GM18526 (cell line): ENCODE results near the gene IL17RD.

Experiments
- POLR2A ChIP-seq: IDR thresholded peaks from 3 replicates; pipeline ENCODE4 v1.6.1; 2011; ENCODE audit not compliant: insufficient read length; ENCODE audit errors: extremely low read depth

The IL17RD gene

DNA sequence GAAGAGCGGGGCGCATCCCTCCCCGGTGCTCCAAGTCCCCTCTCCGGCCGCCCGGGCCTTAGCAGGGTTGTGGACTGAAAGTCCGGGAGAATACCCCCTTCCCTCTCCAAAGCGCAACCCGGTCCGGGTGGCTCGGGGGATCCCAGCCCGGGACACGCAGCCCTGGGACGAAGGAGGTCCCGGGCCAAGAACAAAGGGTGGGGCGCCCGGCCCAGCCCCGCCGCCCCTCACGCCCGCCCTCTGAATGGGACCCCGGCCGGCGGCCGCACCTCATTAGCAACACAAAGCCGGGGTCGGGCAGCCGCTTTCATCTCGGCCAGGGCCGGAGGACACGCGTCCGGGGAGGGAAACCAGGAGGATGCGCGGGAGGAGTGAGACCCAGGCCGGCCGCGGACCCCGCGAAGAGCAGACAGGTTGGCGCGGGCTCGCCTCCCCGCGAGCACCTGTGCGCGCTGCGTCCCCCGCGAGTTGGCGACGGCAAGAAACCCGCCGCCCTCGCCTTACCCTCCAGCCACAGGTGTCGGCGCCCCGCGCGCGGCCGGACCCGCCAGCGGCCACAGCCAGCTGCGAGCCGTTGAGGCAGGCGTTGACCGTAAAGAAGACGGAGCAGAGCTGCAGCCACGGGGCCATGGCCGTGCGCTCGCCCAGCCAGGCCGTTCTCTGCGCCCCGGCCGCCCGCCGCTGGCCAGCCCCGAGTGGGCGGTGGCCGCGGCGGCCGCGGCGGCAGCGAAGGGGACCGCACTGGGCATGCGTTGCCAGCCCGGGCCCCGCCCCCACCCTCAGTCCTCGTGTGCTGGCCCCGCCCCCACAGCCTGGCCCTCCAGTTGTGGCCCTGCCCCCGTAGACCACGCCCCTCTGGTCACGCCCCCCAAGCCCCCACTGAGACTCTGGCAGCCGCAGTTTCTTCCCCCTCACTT lies at the start of gene IL17RD:
Gene IL17RD (minus strand): TSS at position 697 of the 917 bp plus-strand sequence. CDS start 67 bp downstream, at position 630.
- no peak for TF ChIP-seq POLR2A

DNA sequence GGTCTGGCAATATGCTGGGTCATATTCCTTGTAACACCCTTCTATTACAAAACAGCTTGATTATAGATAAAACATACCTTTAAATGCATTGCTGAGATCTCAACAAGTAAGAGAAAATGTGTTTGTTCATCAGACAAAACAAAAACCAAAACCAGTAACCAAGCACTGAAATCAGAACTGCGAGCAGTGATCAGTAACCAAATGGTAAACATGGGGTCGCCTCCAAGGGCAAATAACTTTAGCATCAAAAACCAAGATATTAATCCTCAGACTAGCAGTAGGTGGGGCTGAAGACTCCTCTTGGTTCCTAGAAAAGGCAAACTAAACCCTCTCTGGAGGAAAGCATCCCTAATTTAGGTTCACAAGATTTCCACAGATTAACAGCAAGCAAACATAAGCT lies 41.3 kb upstream of the IL17RD start:
- no peak for TF ChIP-seq POLR2A

DNA sequence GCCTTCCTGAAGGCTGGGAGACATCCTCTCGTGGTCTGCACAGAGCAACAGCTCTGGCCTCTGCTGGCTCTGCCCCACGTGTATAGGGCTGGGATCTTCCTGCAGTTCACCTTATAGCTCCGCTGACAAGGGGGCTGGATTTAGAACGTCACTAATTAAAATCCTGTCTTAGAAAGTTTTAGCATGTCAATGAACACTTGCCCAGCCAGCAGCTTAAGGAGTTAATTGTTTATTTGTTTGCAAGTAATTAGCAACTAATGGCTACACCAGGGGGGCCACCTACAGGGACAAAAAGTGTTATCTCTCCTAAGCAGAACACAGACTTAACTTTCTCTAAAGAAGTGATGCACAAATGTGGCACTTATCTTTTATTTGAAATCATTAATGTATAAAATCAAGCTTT lies 34.7 kb upstream of the IL17RD start, which contains the start of gene HESX1:
Gene HESX1 (minus strand): TSS at position 84 of the 403 bp plus-strand sequence. CDS start 60 bp downstream, at position 24.
- no peak for TF ChIP-seq POLR2A

DNA sequence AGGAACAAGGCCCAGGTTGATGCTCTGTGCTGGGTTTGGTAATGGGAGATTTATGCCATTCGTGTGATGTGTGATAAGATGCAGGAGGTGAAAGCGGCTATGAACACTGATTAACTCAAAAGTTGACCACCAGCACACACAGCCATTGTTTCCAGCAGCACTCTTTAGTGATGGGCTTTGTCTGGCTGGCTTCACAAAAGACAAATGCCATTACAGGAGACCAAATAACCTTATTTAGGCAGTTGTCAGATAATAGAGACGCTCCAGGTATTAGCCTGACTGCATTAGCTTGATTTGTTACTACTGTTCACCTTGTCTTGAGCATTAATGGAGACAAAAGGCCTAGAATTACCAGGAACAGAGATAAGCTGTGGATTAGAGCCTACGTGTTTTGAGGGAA lies 29.5 kb upstream of the IL17RD start:
- no peak for TF ChIP-seq POLR2A

DNA sequence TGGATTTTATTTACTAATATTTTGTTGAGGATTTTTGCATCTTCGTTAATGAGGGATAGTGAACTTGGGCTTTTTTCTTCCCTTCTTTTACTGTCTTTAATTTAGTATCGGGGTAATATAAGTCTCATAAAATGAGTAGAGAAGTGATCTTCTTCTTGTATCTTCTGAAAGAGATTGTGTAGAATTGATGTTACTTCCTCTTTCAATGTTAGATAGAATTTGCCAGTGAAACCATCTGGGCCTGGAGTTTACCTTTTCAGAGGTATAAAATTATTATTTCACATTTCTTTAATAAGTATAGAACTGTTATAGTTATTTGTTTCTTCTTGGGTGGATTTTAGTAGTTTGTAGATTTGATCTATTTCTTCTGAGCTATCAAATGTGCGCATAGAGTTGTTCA lies 26.9 kb upstream of the IL17RD start:
- TF ChIP-seq POLR2A, result no peak

DNA sequence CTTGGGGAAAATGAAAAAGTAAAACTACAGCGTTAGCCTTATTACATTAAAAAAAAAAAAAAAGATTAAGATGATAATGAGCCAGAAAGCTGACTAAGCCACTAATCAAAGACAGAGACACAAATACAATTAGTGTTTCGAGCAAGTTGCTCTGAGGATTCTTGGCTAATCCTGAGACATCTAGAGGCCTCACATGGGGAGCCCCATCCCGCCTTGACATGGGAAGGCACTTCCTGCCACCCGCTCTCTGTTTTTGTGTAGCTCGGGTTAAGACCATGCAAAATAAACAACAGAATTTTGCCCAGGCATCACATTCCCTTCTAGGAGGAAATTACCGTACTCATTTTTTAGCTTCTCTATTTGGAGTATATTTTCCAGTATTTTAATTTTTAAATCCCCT lies 19.4 kb upstream of the IL17RD start:
- no peak for TF ChIP-seq POLR2A

DNA sequence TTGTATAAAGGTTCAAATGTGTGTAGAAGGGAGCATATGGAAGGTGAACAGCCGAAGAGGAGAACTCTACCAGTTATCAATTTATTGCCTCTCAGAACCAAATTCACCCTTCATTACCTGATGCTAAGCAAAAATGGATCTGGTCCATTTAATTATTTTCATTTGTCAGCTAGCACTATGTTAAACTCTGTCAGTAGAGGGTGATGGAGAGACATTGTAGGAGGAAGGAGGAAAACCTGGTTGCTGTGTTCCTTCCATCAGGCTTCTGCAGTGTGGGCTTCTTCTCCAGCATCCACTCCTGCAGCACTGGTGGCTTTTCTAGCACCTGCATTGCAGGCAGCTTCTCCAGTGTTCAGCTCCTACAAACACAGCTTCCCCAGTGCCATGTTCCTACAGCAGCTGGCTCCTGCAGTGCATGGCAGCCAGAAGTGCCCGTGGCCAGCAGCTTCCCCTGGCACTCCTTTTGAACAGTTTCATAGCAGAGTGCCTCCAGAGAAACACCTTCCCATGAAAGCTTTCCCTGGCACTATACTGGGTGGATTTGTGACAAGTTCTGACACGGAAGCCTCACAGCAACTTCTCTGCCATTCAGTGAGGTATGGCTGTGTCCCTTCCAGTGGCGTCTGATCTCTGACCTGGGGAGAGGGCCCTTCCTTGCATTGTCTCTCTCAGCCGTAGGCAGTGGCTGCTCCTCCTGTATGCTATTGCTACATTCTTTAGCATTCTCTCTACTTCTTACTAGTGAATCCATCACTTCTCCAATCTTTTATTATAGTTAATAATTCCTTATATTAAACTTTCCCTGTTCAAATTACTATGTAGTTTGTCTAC lies 14.6 kb upstream of the IL17RD start:
- no peak for TF ChIP-seq POLR2A

DNA sequence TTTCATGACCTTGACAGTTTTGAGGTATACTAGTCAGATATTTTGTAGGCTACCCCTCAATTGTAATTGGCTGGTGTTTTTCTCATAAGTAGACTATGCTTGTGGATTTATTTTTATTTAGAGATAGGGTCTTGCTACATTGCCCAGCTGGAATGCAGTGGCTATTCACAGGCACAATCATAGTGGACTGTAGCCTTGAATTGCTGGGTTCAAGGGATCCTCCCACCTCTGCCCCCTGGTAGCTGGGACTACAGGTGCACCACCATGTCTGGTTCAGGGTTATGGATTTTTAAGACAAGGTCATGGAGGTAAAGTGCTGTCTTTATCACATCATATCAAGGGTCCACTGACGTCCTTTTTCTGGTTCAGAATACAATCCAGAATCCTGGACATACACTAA lies 10.9 kb upstream of the IL17RD start:
- TF ChIP-seq POLR2A, result no peak

DNA sequence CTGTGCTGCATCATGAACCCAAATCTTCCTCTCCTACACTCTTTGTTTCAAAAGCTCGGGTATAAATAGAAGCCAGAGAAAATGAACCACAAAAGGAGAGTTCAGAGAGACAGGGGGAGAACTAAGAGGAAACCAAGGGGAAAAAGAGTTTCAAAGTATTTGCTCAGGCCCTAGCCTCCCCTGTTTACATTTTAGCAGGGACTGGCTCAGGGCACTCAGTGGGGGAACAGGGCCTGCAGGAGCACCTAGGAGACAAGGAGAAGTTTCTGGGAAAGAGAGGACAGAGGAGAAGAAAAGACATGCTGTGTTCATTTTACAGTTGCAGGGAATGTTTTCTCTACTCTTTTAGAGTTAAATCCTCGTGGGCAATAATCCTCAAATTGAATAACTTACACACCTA lies 8.5 kb upstream of the IL17RD start:
- no peak for TF ChIP-seq POLR2A

DNA sequence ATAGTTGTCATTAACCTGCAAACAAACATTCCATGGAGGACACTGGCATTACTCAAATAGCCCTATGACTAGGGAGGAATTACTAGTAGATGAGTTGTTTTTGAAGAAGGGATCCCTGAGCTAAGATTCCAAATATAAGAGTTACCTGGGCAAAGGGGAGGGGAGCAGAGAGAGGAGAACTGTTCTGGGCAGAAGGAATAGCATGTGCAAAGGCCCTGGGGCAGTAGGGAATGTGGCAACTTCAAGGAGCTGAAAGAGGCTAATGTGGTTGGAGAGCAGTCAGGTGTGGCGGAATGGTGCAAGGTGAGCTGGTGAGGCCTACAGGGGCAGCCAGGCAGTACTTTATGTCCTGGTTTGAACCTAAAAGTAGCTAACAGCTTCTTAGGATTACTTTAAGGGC lies 5.8 kb upstream of the IL17RD start:
- TF ChIP-seq POLR2A, result no peak

DNA sequence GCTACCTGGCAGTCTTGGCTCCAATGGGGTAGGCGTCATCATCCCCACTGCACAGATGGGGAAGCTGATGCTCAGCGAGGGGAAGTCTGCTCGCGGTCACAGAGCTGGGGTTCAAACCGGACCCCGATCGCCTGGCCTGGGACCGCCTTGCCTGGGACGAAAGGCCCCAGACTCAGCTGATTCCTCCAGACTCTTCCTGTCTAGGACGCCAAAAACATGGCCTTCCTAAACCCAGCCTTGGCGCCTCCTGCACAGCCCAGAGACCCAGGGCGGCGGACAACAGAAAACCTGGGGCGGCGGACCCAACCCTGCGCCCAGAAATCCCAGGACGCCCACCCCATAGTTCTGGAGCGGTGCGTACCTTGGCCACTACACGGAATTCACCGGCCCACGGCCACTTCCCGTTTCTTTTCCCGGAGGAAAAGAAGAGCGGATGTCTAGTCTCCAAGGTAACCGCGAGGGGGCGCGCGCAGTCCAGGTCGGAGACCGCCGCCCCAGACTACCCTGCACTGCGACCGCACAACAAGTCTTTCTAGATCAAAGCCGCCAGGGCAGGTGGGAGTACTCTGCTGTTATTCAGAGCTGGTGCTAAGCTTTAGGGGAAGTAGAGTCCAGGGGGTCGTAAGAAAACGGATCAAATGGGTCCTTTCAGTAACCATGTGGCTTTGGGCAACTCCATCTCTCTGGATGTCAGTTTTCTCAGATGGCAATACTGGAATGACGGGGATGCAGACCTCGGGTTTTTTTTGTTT lies 4.9 kb upstream of the IL17RD start:
- no peak for TF ChIP-seq POLR2A

DNA sequence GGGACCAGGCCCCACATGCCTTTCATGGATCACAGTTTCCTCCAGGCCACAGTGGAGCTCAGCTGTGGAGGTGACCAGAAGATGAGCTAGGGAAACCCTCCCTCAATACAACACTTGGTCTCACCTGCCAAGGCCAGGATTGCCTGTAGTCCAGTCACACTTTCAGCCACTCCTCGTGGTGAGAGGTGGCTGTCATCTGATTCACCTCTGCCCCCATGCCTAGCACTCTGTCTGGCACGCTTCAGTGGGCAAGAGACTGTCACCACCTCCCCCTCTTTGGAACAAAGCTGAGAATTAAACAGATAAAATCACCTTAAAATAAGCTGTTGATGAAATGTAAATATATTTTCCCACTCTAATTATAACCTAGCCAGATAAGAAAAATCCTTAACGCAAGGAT lies 4.0 kb upstream of the IL17RD start:
- TF ChIP-seq POLR2A, result no peak

DNA sequence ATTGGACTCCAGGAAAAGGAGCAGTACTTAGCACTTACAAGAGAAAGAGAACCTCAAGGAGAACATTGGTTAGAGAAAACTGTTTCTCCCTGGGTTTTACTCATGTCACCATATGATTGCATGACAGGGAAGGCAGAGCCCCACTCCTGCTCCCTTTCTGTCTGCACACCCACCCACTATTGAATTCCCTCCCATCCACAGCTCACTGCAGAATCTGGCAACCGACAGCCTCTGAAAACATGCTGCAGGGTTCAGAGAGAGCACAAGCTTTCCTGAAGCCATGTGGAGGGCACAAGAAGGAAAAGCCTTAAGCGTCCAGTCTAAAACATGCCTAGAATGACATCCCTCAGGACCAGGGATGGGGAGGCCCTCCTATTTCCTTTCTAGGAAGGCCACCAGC lies 3.0 kb upstream of the IL17RD start:
- no peak for TF ChIP-seq POLR2A

DNA sequence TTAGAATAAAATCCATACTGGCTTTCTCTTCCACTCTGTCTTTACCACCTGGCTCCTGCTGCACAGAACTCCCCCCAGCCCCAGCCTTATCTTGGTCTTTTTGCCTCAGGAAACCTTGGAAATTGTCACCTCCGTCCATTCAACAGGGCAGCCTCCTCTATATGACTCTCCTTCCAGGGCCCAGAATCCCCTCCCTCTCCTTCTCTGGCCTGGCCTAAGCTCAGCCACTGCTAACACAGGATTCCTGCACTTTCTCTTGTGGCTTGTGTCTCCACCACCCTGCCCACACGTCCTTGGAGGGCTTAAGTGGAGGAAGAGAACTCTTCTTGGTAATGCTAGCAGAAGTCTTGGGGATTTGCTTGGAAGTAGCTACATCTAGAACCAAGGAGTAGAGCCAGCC lies 1.5 kb upstream of the IL17RD start:
- TF ChIP-seq POLR2A, result no peak

DNA sequence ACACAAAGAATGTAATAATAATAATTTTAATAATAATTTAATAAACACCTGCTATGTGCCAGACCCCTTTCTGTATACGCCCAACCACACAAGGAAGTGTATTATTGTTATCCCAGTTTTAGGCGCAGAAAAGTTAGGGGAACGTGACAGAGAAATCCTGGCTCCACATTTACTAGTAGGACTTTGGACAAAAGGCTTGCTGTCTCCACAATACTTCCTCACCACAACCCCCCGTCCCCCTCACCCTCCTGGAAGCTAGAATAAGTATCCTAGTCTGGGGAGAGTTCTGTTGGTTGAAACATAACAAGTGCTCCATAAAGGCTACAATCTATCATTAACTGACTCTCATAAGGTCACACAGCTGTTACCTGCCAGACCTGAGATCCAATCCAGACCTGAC lies 488 bp upstream of the IL17RD start:
- TF ChIP-seq POLR2A, result no peak

DNA sequence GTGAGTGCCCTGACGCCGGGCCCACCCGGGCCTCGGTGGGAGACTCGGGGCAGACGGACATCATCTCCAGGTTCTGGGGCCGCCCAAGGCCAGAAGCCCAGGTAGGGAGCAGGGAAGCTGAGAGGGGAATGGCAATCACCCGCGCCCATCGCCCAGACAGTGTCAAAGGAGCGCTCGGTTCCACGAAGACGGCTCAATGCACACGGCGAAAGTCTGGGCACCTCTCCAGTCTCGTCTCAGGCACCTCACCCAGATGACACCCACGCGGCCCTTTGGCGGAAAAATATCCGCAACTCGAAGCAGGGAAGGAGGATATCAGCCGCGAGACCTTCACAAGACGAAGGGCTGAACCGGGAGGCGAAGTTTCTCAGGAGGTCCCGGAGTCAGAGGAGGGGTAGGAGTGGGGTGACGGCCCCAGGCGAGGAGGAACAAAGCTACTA lies 916 bp downstream of the IL17RD start:
- TF ChIP-seq POLR2A, result no peak

DNA sequence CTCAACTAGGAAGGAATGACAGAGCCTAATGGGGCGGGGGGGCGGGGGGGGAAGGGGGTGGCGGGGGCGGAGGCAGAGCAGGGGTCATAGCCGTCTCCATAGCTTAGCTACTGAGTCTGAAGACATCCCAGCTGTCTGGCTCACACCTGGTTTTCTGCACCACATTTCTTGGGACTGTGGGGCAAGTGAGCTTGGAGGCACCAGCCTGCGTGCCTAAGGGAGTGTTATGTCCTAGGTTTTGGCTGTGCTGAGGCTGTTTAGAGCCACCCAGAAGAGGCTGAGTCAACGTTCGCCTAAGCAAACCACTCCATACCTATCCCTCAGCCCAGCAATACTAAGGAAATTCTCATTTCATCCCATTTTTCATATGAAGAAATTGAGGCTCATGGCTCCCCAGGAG lies 1.4 kb downstream of the IL17RD start:
- TF ChIP-seq POLR2A, result no peak
